Tibial nerve (tissue), 4 donors: ENCODE data around the gene NBEA. TPM values are rescaled to one million over a fixed set of nuclear protein-coding genes. Genes with fewer than 3 reads are reported as not detected.
"Not testable (repeated sequence)": the region's sequence is repeated elsewhere in the genome, so short reads cannot be mapped to it uniquely, and the experiment has no call there.

Experiments
- DNase-seq, 2 donors: peaks; one replicate each; pipeline ENCODE4 v3.0.0-alpha.2; 2019; ENCODE audit warnings: low spot score in 2 of 2
- H3K27ac ChIP-seq, 4 donors: fragments of 200-600 bp; sonication (generic) in 3 of 4; one replicate each; pipeline ENCODE4 v1.5.1; 2017 to 2019; ENCODE audit warnings: mild to moderate bottlenecking in 1 of 4
- H3K27me3 ChIP-seq, 2 donors: fragments of 200-600 bp; sonication (generic) in 1 of 2; one replicate each; pipeline versions ENCODE4 v1.5.1 to v1.6.0; 2017 to 2019
- H3K36me3 ChIP-seq, 3 donors: fragments of 200-600 bp; sonication (generic); one replicate each; pipeline ENCODE4 v1.5.1; 2018 to 2019
- H3K4me1 ChIP-seq, 4 donors: fragments of 200-600 bp; sonication (generic) in 3 of 4; one replicate each; pipeline ENCODE4 v1.5.1; 2017 to 2019
- H3K4me3 ChIP-seq, 4 donors: fragments of 200-600 bp; sonication (generic) in 3 of 4; one replicate each; pipeline ENCODE4 v1.5.1; 2017 to 2019; ENCODE audit warnings: mild to moderate bottlenecking in 1 of 4, moderate library complexity in 1 of 4
- H3K9me3 ChIP-seq, 4 donors: fragments of 200-600 bp; sonication (generic) in 3 of 4; one replicate each; pipeline ENCODE4 v1.5.1; 2017 to 2019
- CTCF ChIP-seq, 5 experiments: fragments of 200-600 bp in 3 of 5; fragments of 450-650 bp in 2 of 5; sonication (generic) in 3 of 5; IDR thresholded peaks; one replicate each; pipeline ENCODE4 v1.5.1; 2016 to 2019; ENCODE audit warnings: antibody characterized with exemption in 5 of 5, mild to moderate bottlenecking in 3 of 5, moderate library complexity in 2 of 5
- EP300 ChIP-seq, 2 donors: sonication (generic); formaldehyde crosslinking; IDR thresholded peaks; one replicate each; pipeline ENCODE4 v1.6.1; 2017; ENCODE audit warnings: antibody characterized with exemption in 2 of 2, mild to moderate bottlenecking in 1 of 2
- POLR2A ChIP-seq, 2 donors: fragments of 450-650 bp; IDR thresholded peaks; one replicate each; pipeline ENCODE4 v1.6.1; 2017; ENCODE audit warnings: antibody characterized with exemption in 2 of 2, mild to moderate bottlenecking in 2 of 2, moderate library complexity in 2 of 2
- WGBS, 2 donors: methylation state at CpG; one replicate each; pipeline ENCODE4 v1.1.5; 2018; 5-methylcytosine and 5-hydroxymethylcytosine counted together
- total RNA-seq, 4 donors: library from RNA; depleted of rRNA; stranded (reverse); fragments of >200 nt; gene quantifications; one replicate each; pipeline ENCODE4 v1.1.0, GENCODE V29; 2016

NBEA gene
- total RNA-seq, 4 donors from 2014 or later: 9.0 to 11.9 (median 10.5) TPM

DNA sequence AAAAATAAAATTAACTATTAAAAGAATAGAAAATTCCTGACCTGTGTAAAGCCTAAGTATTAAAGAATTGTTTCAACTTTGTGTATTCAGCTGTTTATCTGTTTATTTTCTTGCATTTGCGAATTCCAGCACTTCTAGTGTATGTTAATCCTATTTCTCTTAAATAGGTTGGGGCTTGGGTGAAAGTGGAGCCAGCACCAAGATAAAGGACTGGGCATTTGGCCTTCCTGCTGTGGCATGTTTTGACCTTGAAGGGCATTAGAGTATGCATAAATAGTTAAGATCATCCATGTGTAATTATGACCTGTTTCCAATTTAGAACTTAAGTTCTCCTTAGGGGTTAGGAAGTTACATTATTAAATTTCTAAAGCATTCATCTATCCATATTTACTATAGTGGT is 151.3 kb downstream of the NBEA start:
- no peak for DNase-seq
- no peak overlapping the region for H3K4me3 ChIP-seq
- no peak for TF ChIP-seq EP300 (IDR thresholded peaks at IDR 0.05)
- no peak for TF ChIP-seq POLR2A (IDR thresholded peaks at IDR 0.05)
- TF ChIP-seq CTCF (IDR thresholded peaks at IDR 0.05): no peak
- peaks cover 0 to 1% (median 0%) of the 10 kb centered on the region in 4 donors for H3K9me3 ChIP-seq
- peaks cover 0 to 4% (median 0%) of the 10 kb centered on the region in 3 donors for H3K36me3 ChIP-seq
- H3K4me1 ChIP-seq: no peaks in the 10 kb centered on the region
- no peak overlapping the region for H3K27ac ChIP-seq
- H3K27me3 ChIP-seq: no peaks in the 10 kb centered on the region
- WGBS, 2 donors: 80 to 81% methylated on average over 1 of the region's 1 CpG

- not testable (repeated sequence) for H3K27me3 ChIP-seq, H3K27ac ChIP-seq, H3K9me3 ChIP-seq, H3K4me1 ChIP-seq, DNase-seq, H3K4me3 ChIP-seq, H3K36me3 ChIP-seq
Observed at GRCh38 chr13:35106771-35107170, 164.7 kb downstream of the NBEA start.

DNA sequence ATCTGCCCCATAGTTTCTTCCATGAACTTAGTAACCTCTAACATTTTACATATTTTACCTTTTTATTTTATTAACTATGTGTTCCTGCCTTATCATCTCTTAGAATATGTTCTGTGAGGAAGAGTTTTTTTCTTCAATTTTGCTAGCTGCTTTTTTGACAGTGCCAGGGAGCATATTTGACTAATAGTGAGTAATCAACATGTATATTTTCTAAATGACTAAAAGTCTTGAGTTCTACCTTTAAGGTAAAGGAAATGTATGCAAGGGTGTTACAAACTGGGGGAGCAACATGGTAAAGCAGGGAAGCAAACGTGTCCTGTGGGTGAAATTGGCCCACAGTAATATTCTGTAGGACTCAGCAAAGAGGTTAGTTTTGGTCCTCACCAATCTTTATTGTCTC is 165.5 kb downstream of the NBEA start:
- TF ChIP-seq EP300 (IDR thresholded peaks at IDR 0.05) (no peak), POLR2A (IDR thresholded peaks at IDR 0.05) (no peak), CTCF (IDR thresholded peaks at IDR 0.05) (no peak)
- Histone ChIP-seq H3K27ac (no peak overlapping the region), H3K9me3 (no peaks in the 10 kb centered on the region), H3K4me3 (no peak overlapping the region), H3K36me3 (no peaks in the 10 kb centered on the region), H3K4me1 (no peaks in the 10 kb centered on the region), H3K27me3 (no peaks in the 10 kb centered on the region)
- no peak for DNase-seq
- WGBS, 2 donors: 72 to 86% methylated on average over 1 of the region's 1 CpG

DNA sequence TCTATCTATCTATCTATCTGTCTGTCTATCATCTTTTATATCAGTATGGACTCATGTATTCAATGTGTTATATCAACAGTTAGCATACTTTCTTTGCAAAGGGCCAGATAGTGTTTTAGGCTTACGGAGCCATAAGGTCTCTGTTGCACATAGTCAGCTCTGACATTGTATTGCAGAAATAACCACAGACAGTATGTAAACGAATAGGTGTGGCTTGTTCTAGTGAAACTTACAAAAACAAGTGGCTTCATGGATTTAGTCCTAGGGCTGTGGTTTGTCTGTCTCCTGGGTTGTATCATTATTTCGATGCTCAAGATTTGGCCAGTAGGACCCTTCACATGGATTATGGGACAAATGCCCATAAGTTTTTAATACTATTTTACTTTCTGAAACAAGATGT is 171.5 kb downstream of the NBEA start:
- not testable (repeated sequence) for H3K36me3 ChIP-seq, H3K4me3 ChIP-seq, H3K9me3 ChIP-seq, DNase-seq, H3K27me3 ChIP-seq, H3K4me1 ChIP-seq, H3K27ac ChIP-seq
- 95 to 96% methylated on average over 3 of the region's 3 CpGs for WGBS, 2 donors

- no peak overlapping the region for H3K27ac ChIP-seq
- 74 to 96% methylated on average over 2 of the region's 2 CpGs for WGBS, 2 donors
- no peaks in the 10 kb centered on the region for H3K4me1 ChIP-seq
- peaks cover 0 to 14% (median 0%) of the 10 kb centered on the region in 3 donors for H3K36me3 ChIP-seq
- TF ChIP-seq POLR2A (IDR thresholded peaks at IDR 0.05) (no peak), EP300 (IDR thresholded peaks at IDR 0.05) (no peak), CTCF (IDR thresholded peaks at IDR 0.05) (no peak)
- no peaks in the 10 kb centered on the region for H3K27me3 ChIP-seq
- H3K4me3 ChIP-seq: no peak overlapping the region
- DNase-seq: no peak
- H3K9me3 ChIP-seq: no peaks in the 10 kb centered on the region
Observed at GRCh38 chr13:35127466-35127865, 185.4 kb downstream of the NBEA start.

DNA sequence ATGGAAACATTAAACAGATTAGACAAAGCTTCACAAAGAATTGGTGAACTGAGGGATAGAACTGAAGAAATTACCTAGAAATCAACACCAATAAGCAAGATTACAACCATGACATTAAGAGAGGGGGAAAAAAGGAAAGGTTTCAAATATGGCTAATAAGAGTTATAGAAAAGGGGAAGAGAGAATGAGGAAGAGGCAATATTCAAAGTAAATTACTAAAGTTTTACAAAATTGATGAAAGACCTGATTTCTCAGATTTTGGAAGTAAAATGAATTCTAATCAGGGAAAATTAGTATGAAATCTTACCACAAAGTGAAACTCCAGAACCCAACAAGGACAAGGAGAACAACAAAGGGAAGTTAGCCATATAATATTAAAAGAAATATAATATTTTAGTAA is 187.4 kb downstream of the NBEA start:
- Histone ChIP-seq H3K4me3 (no peak overlapping the region), H3K27me3 (no peaks in the 10 kb centered on the region)

More for the DNA sequence above, 187.4 kb downstream of the NBEA start:
- Histone ChIP-seq H3K36me3 (peaks cover 0 to 14% (median 0%) of the 10 kb centered on the region in 3 donors), H3K27ac (no peak overlapping the region), H3K9me3 (no peaks in the 10 kb centered on the region), H3K4me1 (no peaks in the 10 kb centered on the region)
- DNase-seq: no peak
- TF ChIP-seq EP300 (IDR thresholded peaks at IDR 0.05): no peak
- TF ChIP-seq POLR2A (IDR thresholded peaks at IDR 0.05): no peak
- no peak for TF ChIP-seq CTCF (IDR thresholded peaks at IDR 0.05)
